Right cardiac atrium (tissue), 5 donors: ENCODE data around the gene NBEA. TPM values are rescaled to one million over a fixed set of nuclear protein-coding genes. Genes with fewer than 3 reads are reported as not detected.

Experiments used
- ATAC-seq, 2 donors: fragments of 200-7000 bp; cut with Tn5 transposase; one replicate each; pipeline versions ENCODE4 v1.8.0 to v1.9.1; 2020; ENCODE audit warnings: moderate library complexity in 2 of 2, mild to moderate bottlenecking in 1 of 2
- DNase-seq, 3 donors: peaks; one replicate each; pipeline ENCODE4 v3.0.0-alpha.2; 2020
- H3K27ac ChIP-seq: one replicate; pipeline ENCODE4 v1.5.1; 2013; ENCODE audit warnings: mild to moderate bottlenecking, low read length, control low read depth, moderate library complexity
- H3K27me3 ChIP-seq: one replicate; pipeline ENCODE4 v1.6.1; 2013; ENCODE audit not compliant: control insufficient read depth, insufficient read depth
- H3K4me1 ChIP-seq: one replicate; pipeline ENCODE4 v1.6.1; 2013; ENCODE audit warnings: low read length; ENCODE audit not compliant: control insufficient read depth, insufficient read depth
- H3K4me3 ChIP-seq: one replicate; pipeline ENCODE4 v1.5.1; 2013; ENCODE audit warnings: low read length, control low read depth
- H3K9me3 ChIP-seq: one replicate; pipeline ENCODE4 v1.6.1; 2013; ENCODE audit warnings: low read length; ENCODE audit not compliant: control insufficient read depth
- WGBS: extraction: QIAGEN DNeasy Blood & Tissue Kit; methylation state at CpG from one replicate; pipeline ENCODE4 v1.1.7; 2013; 5-methylcytosine and 5-hydroxymethylcytosine counted together
- intact Hi-C, 4 donors: fragments of 100-400 bp; cut with DNase I; formaldehyde crosslinking; loops; one replicate each; pipeline versions ENCODE4 v1.11.0 to v1.14.0; 2022 to 2023
- polyA plus RNA-seq: library from polyadenylated mRNA; stranded (reverse); fragments of 200-250 nt; gene quantifications from one replicate; pipeline ENCODE4 v1.2.3, GENCODE V29; 2013
- total RNA-seq, 4 donors: library from RNA; stranded (reverse); fragmentation: NEBNext Ultra II Directional; extraction: Animal tissue kit (Norgen Biotek cat#: 25700); gene quantifications; one replicate each; pipeline ENCODE4 v1.2.1, GENCODE V29; 2021
- donor health status: healthy with polysubstance abuse.
- donor health status: DM: no; HTN: yes; CAD: no.
- donor health status: DM: no; HTN: no; CAD: no.
- donor health status: DM: no; HTN: yes; CAD: no; lungs with severe emphysema.
- donor health status: DM: yes; HTN: yes; CAD: no.

The NBEA gene
- total and polyA plus RNA-seq, 5 donors = 8.1 to 20.7 (median 20.0) TPM

DNA sequence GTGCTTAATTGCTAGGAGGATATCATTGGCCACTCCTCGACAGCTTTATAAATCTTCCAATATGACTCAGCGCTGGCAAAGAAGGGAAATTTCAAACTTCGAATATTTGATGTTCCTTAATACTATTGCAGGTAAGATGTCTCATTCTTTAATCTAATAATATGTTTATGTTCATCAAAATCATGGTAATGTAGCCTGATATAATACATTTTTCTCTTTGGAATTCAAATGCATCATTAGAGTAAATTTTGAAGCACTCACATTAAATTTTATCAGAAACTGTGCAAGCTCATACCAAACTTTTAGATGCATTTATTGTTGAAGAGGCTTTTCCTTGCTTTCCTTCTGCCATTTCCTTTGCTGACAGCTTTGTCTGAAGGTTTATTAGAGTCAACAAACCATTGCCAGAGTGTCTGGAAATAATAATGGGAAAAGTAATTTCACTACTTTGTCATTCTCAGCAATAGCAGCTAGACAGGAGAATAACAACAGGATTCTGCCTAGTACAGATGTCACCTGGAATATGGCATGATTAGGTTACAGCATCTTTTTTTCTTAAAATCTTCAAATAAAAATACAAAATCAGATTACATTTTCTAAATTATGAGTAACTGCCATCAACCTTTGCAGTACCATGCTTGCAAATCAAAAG lies 613.0 kb downstream of the NBEA start:
- ATAC-seq = no peak
- H3K27ac ChIP-seq = no peak overlapping the region
- 73% methylated on average over 3 of the region's 3 CpGs for WGBS
- H3K4me3 ChIP-seq = no peak overlapping the region
- H3K9me3 ChIP-seq = no peaks in the 10 kb centered on the region
- no peak for DNase-seq
- H3K27me3 ChIP-seq = no peaks in the 10 kb centered on the region
- H3K4me1 ChIP-seq = no peaks in the 10 kb centered on the region
- intact Hi-C loops = no loop called here

- H3K27me3 ChIP-seq = no peaks in the 10 kb centered on the region
- 79% methylated on average over 3 of the region's 3 CpGs for WGBS
- DNase-seq (no peak), ATAC-seq (no peak)
- no peaks in the 10 kb centered on the region for H3K4me1 ChIP-seq
- H3K27ac ChIP-seq = no peak overlapping the region
- intact Hi-C loops = no loop called here
- H3K9me3 ChIP-seq = no peaks in the 10 kb centered on the region
- H3K4me3 ChIP-seq = no peak overlapping the region
Measured at GRCh38 chr13:35557475-35557874, 615.4 kb downstream of the NBEA start.

DNA sequence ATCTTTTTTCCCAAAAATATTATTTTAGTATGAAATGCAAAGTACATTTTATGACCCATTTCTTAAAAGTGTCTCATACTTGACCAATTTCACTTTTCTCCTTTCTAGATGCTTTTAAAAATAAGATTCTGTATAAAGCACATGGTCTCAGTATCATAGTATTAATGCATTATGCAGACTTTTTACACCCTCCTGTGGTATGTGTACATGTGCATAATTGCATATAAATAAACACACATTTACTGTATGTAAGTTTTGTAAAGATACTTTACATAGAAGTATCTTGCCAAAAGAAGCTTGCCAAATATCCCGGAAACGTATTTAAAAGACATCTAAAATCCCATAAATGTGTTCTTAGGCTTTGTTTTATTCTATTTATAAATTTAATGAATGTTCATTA lies 619.5 kb downstream of the NBEA start:
- H3K27ac ChIP-seq = no peak overlapping the region
- intact Hi-C loops = no loop called here
- DNase-seq (no peak), ATAC-seq (no peak)
- H3K4me1 ChIP-seq = no peaks in the 10 kb centered on the region
- no peak overlapping the region for H3K4me3 ChIP-seq
- no peaks in the 10 kb centered on the region for H3K9me3 ChIP-seq
- 93% methylated on average over 2 of the region's 2 CpGs for WGBS
- H3K27me3 ChIP-seq = no peaks in the 10 kb centered on the region

GRCh38 chr13:35565273-35565672 lies 623.2 kb downstream of the NBEA start:
- Histone ChIP-seq H3K4me1 (no peaks in the 10 kb centered on the region), H3K9me3 (no peaks in the 10 kb centered on the region), H3K27ac (no peak overlapping the region), H3K4me3 (no peak overlapping the region), H3K27me3 (no peaks in the 10 kb centered on the region)
- ATAC-seq = no peak
- 98% methylated on average over 1 of the region's 1 CpG for WGBS
- DNase-seq = no peak
- intact Hi-C loops = no loop called here

- WGBS = 75% methylated on average over 2 of the region's 2 CpGs
- intact Hi-C loops = no loop called here
- DNase-seq = no peak
- Histone ChIP-seq H3K27me3 (no peaks in the 10 kb centered on the region), H3K4me1 (no peaks in the 10 kb centered on the region), H3K9me3 (no peaks in the 10 kb centered on the region), H3K4me3 (no peak overlapping the region), H3K27ac (no peak overlapping the region)
- ATAC-seq = no peak
Measured at GRCh38 chr13:35566340-35566739, 624.3 kb downstream of the NBEA start.

DNA sequence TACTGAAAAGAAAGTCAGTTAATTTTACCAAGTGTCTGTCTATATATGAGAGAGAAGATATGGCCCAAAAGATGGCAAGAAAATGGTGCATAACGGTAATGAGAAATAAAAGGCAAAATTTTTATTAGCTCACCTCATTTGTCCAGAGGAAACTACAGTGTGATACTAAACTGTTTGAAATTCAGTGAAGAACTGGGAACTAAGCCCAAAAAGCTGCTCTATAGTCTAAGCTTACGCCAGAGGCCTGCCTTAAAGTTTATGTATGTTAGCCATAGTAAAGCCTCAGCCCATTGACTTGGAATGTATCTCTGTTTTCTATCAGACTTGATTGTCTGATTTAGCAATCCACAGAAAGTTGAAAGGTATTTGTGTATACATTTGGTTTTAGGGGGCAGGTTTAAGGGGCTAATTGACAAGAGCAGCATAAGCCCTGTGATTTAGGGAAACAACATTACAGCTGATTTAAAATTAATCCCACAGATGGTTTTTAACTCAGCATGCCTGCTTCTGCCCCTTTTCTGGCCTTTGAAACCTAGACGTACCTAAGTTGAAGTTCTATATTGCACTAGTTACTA lies 625.4 kb downstream of the NBEA start:
- no peaks in the 10 kb centered on the region for H3K4me1 ChIP-seq
- no peak for ATAC-seq
- DNase-seq = no peak
- intact Hi-C loops = no loop called here
- H3K9me3 ChIP-seq = no peaks in the 10 kb centered on the region
- H3K27ac ChIP-seq = no peak overlapping the region
- WGBS = 92% methylated on average over 3 of the region's 3 CpGs
- no peak overlapping the region for H3K4me3 ChIP-seq
- H3K27me3 ChIP-seq = no peaks in the 10 kb centered on the region

DNA sequence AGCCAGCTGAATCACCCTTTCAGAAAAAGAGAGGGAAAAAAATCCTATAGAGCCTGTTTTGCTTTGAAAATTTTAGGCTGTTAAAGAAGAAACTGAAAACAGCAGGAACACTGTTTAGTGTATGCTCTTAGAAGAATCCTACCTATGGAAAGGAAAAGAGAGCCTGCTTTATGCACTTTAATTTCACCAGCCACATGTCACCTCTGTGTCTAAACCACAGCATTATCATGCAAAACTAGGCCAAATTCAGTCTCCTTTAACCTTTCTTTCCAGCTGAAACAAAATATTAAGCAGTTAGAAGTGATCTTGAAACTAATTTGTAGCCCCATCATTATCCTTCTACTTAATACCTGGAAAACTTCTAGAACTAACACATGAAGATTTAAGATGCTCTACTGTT lies 631.6 kb downstream of the NBEA start:
- ATAC-seq (no peak), DNase-seq (no peak)
- Histone ChIP-seq H3K27me3 (no peaks in the 10 kb centered on the region), H3K4me1 (no peaks in the 10 kb centered on the region), H3K27ac (no peak overlapping the region), H3K4me3 (no peak overlapping the region), H3K9me3 (no peaks in the 10 kb centered on the region)
- intact Hi-C loops = no loop called here

- ATAC-seq (no peak), DNase-seq (no peak)
- Histone ChIP-seq H3K27me3 (no peaks in the 10 kb centered on the region), H3K9me3 (no peaks in the 10 kb centered on the region), H3K27ac (no peak overlapping the region), H3K4me3 (no peak overlapping the region), H3K4me1 (no peaks in the 10 kb centered on the region)
- intact Hi-C loops = no loop called here
- 83% methylated on average over 4 of the region's 4 CpGs for WGBS
Measured at GRCh38 chr13:35592457-35592856, 650.4 kb downstream of the NBEA start.

DNA sequence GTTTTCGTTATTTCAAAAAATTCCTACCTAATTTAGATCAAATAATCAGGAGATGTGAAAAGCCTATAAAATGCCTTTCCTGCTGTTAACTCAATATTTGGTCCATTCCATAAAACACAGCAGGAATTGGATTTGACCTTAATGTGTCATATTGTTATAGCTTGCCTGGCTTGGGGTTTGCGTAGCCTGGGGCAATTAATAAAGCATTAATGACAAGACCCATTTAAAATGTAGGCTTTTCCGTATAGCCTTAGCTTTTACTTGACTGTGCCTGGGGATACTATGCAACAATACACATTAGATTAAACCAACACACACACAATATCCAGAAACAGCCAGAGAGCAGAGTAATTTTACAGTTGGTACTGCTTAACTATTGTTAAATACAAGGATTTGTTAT lies 651.6 kb downstream of the NBEA start:
- Histone ChIP-seq H3K9me3 (no peaks in the 10 kb centered on the region), H3K4me1 (peaks cover 4% of the 10 kb centered on the region), H3K4me3 (no peak overlapping the region), H3K27me3 (no peaks in the 10 kb centered on the region), H3K27ac (no peak overlapping the region)
- WGBS = 97% methylated on average over 3 of the region's 3 CpGs
- intact Hi-C loops = no loop called here
- ATAC-seq = no peak
- DNase-seq = no peak

GRCh38 chr13:35594096-35594495 lies 652.0 kb downstream of the NBEA start:
- intact Hi-C loops = no loop called here
- ATAC-seq = no peak
- H3K9me3 ChIP-seq = no peaks in the 10 kb centered on the region
- peaks cover 4% of the 10 kb centered on the region for H3K4me1 ChIP-seq
- 91% methylated on average over 1 of the region's 1 CpG for WGBS
- no peak overlapping the region for H3K27ac ChIP-seq
- no peak for DNase-seq
- H3K27me3 ChIP-seq = no peaks in the 10 kb centered on the region
- H3K4me3 ChIP-seq = no peak overlapping the region

DNA sequence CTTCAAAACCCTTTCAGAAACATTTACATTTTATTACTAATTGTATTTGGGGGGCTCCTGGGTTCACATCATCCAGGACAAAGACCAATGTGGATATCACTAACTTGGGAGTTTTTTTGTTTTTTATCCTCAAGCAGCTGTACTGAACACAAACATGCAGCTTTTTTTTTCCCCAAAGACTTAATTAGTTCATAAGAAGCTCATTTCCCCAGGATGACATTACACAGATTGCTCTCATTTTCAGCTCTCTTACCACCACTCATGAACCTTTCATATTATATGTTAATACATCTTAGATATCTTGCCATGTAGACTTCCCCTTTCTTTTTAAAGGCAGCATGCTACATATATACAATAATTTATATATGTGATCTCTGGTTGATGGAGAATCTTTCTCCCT lies 653.1 kb downstream of the NBEA start:
- Histone ChIP-seq H3K4me3 (no peak overlapping the region), H3K9me3 (no peaks in the 10 kb centered on the region), H3K4me1 (peaks cover 6% of the 10 kb centered on the region), H3K27ac (no peak overlapping the region), H3K27me3 (no peaks in the 10 kb centered on the region)
- ATAC-seq = no peak
- DNase-seq = no peak
- intact Hi-C loops = no loop called here
